HG03469 (cell line): ENCODE results near the gene PTPN1.
"Not testable (repeated sequence)": the region's sequence is repeated elsewhere in the genome, so short reads cannot be mapped to it uniquely, and the experiment has no call there.

Source experiments
- ATAC-seq: cut with Tn5 transposase; IDR thresholded peaks from one replicate; pipeline ENCODE4 v1.9.1; 2021; ENCODE audit warnings: mild to moderate bottlenecking, moderate library complexity, moderate number of reproducible peaks; ENCODE audit not compliant: unreplicated experiment

PTPN1 gene

GRCh38 chr20:50509923-50510705, at the start of gene PTPN1:
Gene PTPN1 (plus strand): TSS chr20:50510383. CDS start chr20:50510528, 145 bp downstream.
- peak; percentile 84 for ATAC-seq

GRCh38 chr20:50460608-50461267, 49.4 kb upstream of the PTPN1 start:
- no peak for ATAC-seq

- ATAC-seq: no peak
Observed at GRCh38 chr20:50462093-50462690, 48.0 kb upstream of the PTPN1 start.

- ATAC-seq: no peak
Observed at GRCh38 chr20:50464026-50464724, 46.0 kb upstream of the PTPN1 start.

GRCh38 chr20:50464725-50465650, 45.2 kb upstream of the PTPN1 start:
- no peak for ATAC-seq

- ATAC-seq: no peak
Observed at GRCh38 chr20:50467174-50467573, 43.0 kb upstream of the PTPN1 start.

- ATAC-seq: no peak
Observed at GRCh38 chr20:50467718-50468356, 42.3 kb upstream of the PTPN1 start.

GRCh38 chr20:50468378-50468798, 41.8 kb upstream of the PTPN1 start:
- ATAC-seq: no peak

GRCh38 chr20:50469176-50469723, 40.9 kb upstream of the PTPN1 start:
- no peak for ATAC-seq

- ATAC-seq: no peak
Observed at GRCh38 chr20:50469796-50470195, 40.4 kb upstream of the PTPN1 start.

GRCh38 chr20:50470264-50470858, 39.8 kb upstream of the PTPN1 start:
- no peak for ATAC-seq

GRCh38 chr20:50471231-50471630, 39.0 kb upstream of the PTPN1 start:
- no peak for ATAC-seq

- no peak for ATAC-seq
Observed at GRCh38 chr20:50472693-50473664, 37.2 kb upstream of the PTPN1 start.

- not testable (repeated sequence) for ATAC-seq
Observed at GRCh38 chr20:50474356-50474755, 35.8 kb upstream of the PTPN1 start.

- ATAC-seq: no peak
Observed at GRCh38 chr20:50475681-50476292, 34.4 kb upstream of the PTPN1 start.

- ATAC-seq: no peak
Observed at GRCh38 chr20:50477239-50477872, 32.8 kb upstream of the PTPN1 start.
